Measurements from ENCODE around the gene LRRC3. TPM values are rescaled to one million over a fixed set of nuclear protein-coding genes. Genes with fewer than 3 reads are reported as not detected.

LRRC3 gene
- total RNA-seq, 1 experiment from 2014 or later: not detected

- no peak for DNase-seq (ENCODE audit: low read depth)
These were observed 31.2 kb upstream of the LRRC3 start for GRCh38 chr21:44423941-44424607.

- DNase-seq (ENCODE audit: low read depth): no peak
These were observed 30.6 kb upstream of the LRRC3 start for GRCh38 chr21:44424608-44425306.

DNA sequence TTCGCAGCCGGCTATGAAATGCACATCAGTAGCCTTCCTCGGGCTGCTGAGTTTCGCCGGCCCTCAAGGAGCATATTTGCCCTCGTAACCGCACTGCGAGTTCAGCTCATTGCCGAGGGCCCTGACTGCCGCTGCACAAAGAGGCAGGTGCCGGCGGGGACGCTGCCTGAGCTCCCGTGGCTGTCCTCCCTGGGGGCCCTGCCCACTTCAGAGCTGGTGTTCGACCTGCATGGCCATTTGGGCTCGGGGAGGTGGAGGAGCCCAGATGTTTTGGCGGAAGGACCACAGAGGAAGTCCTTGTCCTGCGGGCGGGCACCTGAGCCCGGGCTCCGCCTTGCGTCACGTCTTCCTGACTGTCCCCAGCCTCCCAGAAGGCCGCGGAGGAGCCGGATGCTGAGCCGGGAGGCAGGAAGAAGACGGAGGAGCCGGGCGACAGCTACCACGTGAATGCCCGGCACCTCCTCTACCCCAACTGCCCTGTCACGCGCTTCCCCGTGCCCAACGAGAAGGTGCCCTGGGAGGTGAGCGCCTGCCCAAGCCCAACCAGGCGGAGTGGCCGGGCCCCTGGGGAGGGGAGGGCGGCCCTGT lies 29.9 kb upstream of the LRRC3 start:
- DNase-seq (ENCODE audit: low read depth): no peak

DNA sequence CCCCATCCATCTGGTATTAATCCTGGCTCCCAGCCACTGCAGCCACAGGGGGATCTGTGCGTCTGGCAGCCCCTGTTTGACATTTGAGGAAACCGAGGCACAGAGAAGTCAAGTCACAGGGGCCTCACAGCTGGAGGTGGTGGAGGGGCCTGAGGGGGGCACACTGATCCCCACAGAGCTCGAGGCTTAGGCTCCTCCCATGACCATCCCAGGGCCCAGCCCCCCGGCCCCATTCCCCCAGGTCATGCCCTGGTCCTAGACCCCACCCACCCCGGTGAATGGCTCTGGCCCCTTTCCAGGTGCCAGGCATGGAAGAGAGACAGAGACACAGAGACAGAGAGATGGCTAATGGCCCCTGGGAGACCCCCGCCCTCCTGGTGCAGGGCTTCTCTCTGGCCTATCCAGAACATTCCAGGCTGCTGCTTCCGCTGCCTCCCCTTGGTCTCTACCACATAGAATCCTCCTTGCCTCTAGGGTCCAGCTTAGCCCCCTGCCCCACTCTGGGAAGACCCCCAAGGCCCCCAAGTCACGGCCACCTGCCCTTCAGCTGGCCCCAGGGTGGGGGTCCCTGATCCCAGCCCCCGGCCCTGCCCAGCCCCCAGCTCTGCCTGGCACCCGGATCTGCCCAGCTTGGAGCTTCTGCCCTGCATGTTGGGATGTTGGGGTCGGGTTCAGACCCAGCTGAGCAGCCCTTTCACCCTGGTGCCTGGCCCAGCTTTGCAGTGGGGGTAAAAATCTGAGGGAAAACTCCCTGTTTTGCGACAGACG lies 29.2 kb upstream of the LRRC3 start:
- no peak for DNase-seq (ENCODE audit: low read depth)

GRCh38 chr21:44426663-44427191 lies 28.6 kb upstream of the LRRC3 start:
- no peak for DNase-seq (ENCODE audit: low read depth)

DNA sequence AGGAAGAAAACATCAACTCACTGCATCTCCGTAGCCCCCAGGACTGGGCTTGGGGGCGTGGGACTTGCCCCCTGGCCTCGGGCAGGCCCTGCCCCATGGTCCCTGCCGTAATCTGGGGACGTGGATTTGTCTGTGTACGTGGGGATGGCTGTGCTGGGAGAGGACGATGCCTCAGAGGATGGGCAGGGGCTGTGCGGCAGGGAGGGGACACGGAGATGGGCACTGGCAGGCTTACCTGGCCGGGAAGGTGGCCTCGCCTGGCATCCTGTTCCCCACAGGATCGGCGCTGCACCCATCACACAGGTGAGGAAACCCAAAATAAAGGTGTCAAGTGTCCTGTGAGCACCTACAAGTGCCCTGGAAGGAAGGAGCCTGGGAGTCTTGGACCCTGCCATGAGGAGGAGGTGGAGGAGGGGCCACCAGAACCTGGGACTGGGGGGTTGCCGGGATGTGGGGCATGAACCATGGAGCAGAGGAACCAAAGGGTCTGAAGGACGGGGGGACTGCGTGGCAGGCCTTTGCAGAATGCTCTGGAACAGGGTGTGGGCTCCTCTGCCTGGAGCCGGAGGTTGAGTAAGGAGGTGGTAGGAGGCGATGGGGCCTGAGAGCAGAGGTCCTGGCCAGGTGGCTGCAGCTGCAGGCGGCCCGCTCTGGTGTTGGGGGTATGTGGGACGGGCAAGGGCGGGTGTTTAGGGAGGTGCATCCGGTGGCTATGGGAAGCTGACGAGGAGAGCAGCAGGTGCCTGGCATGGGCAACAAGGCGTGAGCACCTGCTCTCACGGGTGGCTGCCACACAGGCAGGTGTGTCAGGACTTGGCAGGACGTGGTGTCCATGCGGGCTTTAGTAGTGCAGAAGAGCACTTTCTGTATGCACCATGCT lies 27.8 kb upstream of the LRRC3 start:
- no peak for DNase-seq (ENCODE audit: low read depth)

DNA sequence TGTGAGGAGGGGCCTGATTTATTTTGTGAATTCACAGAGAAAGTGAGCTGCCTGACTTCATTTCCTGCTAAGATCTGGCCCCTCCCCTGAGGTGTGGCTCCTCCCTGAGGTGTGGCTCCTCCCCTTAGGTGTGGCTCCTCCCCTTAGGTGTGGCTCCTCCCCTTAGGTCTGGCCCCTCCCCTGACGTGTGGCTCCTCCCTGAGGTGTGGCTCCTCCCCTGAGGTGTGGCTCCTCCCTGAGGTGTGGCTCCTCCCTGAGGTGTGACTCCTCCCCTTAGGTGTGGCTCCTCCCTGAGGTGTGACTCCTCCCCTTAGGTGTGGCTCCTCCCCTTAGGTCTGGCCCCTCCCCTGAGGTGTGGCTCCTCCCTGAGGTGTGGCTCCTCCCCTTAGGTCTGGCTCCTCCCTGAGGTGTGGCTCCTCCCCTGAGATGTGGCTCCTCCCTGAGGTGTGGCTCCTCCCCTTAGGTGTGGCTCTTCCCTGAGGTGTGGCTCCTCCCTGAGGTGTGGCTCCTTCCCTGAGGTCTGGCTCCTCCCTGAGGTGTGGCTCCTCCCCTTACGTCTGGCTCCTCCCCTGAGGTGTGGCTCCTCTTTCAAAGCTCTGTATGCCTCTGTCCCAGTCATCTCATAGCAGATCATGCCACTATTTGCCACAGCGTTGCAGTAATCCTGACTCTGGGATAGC lies 26.9 kb upstream of the LRRC3 start:
- DNase-seq (ENCODE audit: low read depth): peak; percentile 2

DNA sequence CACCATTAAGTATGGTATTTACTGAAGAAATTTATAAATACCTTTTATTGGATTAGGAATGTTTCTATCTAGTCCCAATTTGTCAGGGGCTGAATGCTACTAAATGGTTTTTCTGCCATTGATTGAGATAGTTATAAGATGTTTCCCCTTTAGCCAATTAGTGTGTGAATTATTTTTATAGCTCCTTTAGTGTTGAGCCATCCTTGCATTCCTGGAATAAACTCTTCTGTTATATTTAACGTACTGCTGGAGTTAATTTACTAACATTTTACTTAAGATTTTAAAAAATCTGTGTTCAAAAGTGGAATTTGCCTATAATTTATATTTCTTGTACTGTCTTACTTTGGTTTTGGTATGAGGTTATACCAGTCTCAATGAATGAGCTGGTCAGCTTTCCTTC lies 25.4 kb upstream of the LRRC3 start:
- DNase-seq (ENCODE audit: low read depth): peak; percentile 1

- no peak for DNase-seq (ENCODE audit: low read depth)
These were observed 24.0 kb upstream of the LRRC3 start for GRCh38 chr21:44431300-44431699.

DNA sequence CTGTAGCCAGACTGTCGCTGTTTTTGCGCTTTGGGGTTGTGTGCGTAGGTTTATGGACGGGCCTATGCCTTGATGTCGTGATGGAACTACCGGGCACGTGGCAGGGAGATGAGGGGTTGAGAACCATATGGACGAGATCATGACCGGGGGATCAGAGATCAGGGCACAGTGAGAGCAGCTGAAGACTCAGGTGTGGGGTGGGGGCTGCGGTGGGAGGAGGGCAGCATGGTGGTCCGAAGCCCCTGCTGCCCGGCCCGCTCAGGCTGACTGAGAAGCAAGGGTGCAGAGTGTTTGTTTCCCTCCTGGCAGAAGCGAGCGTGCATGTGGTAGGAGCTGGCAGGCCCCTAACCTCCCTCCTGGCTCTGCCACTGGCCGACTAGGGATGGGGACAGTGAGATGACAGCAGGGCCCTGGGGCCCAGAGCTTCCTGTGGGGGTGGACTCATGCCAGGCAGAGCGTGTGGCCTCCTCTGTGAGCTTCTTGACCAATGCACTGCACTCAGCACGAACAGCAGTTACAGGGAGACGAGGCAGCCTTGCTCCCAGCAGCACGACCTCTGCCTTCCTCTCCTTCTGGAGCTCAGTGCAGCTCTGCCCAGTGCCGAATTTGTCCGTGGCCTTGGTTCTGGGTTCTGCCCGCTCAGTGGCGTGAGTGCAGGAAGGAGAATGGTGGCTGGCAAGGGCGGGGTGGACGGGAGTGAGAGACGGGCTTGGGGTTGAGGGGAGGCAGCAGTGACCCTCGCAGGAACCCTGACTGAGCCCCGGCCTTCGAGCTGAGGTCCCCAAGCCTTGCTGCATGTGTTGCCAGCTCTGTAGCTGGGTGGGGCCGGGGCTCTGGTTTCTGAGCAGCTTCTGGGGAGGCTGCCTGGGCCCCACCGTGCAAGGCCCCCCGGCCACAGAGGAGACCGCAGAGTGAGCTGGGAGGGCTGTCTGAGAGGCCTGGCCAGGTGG lies 22.2 kb upstream of the LRRC3 start:
- DNase-seq (ENCODE audit: low read depth): no peak

GRCh38 chr21:44433791-44434567 lies 21.3 kb upstream of the LRRC3 start:
- no peak for DNase-seq (ENCODE audit: low read depth)

DNA sequence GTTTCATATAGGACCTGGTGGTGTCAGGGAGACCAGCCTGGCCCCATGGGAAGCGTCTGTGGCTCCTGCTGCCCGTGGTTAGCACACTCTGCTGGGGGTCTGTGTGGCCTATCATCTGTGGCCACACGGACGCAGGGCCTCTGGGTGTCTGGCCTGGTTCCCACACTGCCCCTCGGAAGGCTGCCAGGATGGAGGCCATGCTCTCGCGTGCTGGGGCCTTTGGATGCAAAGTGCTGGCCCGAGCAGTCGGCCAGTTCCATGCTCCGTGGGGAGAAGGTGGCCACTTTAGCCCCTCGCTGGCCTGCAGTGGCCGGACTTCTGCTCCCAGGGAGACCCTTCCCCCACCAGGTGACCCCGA lies 20.8 kb upstream of the LRRC3 start:
- no peak for DNase-seq (ENCODE audit: low read depth)

GRCh38 chr21:44434936-44435635 lies 20.2 kb upstream of the LRRC3 start:
- no peak for DNase-seq (ENCODE audit: low read depth)

- DNase-seq (ENCODE audit: low read depth): no peak
These were observed 19.1 kb upstream of the LRRC3 start for GRCh38 chr21:44436111-44436611.

- no peak for DNase-seq (ENCODE audit: low read depth)
These were observed 18.4 kb upstream of the LRRC3 start for GRCh38 chr21:44436958-44437357.

GRCh38 chr21:44437371-44437695 lies 18.0 kb upstream of the LRRC3 start:
- DNase-seq (ENCODE audit: low read depth): no peak

- DNase-seq (ENCODE audit: low read depth): no peak
These were observed 17.4 kb upstream of the LRRC3 start for GRCh38 chr21:44437696-44438431.
